ENCODE results near the gene ELAPOR2.
A peak's percentile ranks its signal among the peaks of the same experiment; 100 is the strongest.
"Not testable (repeated sequence)": the region's sequence is repeated elsewhere in the genome, so short reads cannot be mapped to it uniquely, and the experiment has no call there.

Gene ELAPOR2

GRCh38 chr7:87059525-87060287 lies at the start of gene ELAPOR2:
TSS of gene ELAPOR2 (minus strand) at chr7:87059654. CDS start at chr7:87059513, 141 bp downstream.
- peak; percentile 51 for DNase-seq (ENCODE audit: low read depth, low spot score)
- Histone ChIP-seq H3K4me1 (ENCODE audit: insufficient read depth, insufficient read length) (no peaks in the 10 kb centered on the region), H3K4me3 (ENCODE audit: insufficient read length, low read depth) (peak within 1 kb of the TSS; percentile 57), H3K9ac (ENCODE audit: insufficient read length, low read depth) (peak within 1 kb of the TSS; percentile 75), H3K27me3 (ENCODE audit: insufficient read depth, insufficient read length) (peaks cover 19% of the 10 kb centered on the region), H3K36me3 (ENCODE audit: insufficient read depth, insufficient read length, low read length) (no peaks in the 10 kb centered on the region), H3K9me3 (ENCODE audit: insufficient read depth, low read length) (no peaks in the 10 kb centered on the region)
- TF ChIP-seq SUZ12 (IDR thresholded peaks at IDR 0.05; ENCODE audit: extremely low read depth, insufficient read depth, insufficient read length), result no peak
- TF ChIP-seq YY1 (IDR thresholded peaks at IDR 0.05; ENCODE audit: insufficient read depth, insufficient read length), result no peak
- no peak for TF ChIP-seq ZNF274 (IDR thresholded peaks at IDR 0.05; ENCODE audit: low read depth, low read length)

GRCh38 chr7:87107949-87108776 lies 48.7 kb upstream of the ELAPOR2 start:
- H3K4me3 ChIP-seq (ENCODE audit: insufficient read length, low read depth), result no peak overlapping the region
- no peaks in the 10 kb centered on the region for H3K36me3 ChIP-seq (ENCODE audit: insufficient read depth, insufficient read length, low read length)
- DNase-seq (ENCODE audit: low read depth, low spot score), result no peak
- no peak overlapping the region for H3K9ac ChIP-seq (ENCODE audit: insufficient read length, low read depth)
- H3K9me3 ChIP-seq (ENCODE audit: insufficient read depth, low read length), result no peaks in the 10 kb centered on the region; the same call in 1 of the 2 replicates
- no peaks in the 10 kb centered on the region for H3K27me3 ChIP-seq (ENCODE audit: insufficient read depth, insufficient read length)
- H3K4me1 ChIP-seq (ENCODE audit: insufficient read depth, insufficient read length), result no peaks in the 10 kb centered on the region
- TF ChIP-seq ZNF274 (IDR thresholded peaks at IDR 0.05; ENCODE audit: low read depth, low read length) (no peak), YY1 (IDR thresholded peaks at IDR 0.05; ENCODE audit: insufficient read depth, insufficient read length) (no peak), SUZ12 (IDR thresholded peaks at IDR 0.05; ENCODE audit: extremely low read depth, insufficient read depth, insufficient read length) (no peak)

- no peak overlapping the region for H3K4me3 ChIP-seq (ENCODE audit: insufficient read length, low read depth)
- H3K36me3 ChIP-seq (ENCODE audit: insufficient read depth, insufficient read length, low read length), result no peaks in the 10 kb centered on the region
- no peaks in the 10 kb centered on the region for H3K4me1 ChIP-seq (ENCODE audit: insufficient read depth, insufficient read length)
- H3K9me3 ChIP-seq (ENCODE audit: insufficient read depth, low read length), result no peaks in the 10 kb centered on the region
- H3K9ac ChIP-seq (ENCODE audit: insufficient read length, low read depth), result no peak overlapping the region
- TF ChIP-seq ZNF274 (IDR thresholded peaks at IDR 0.05; ENCODE audit: low read depth, low read length), result no peak
- TF ChIP-seq YY1 (IDR thresholded peaks at IDR 0.05; ENCODE audit: insufficient read depth, insufficient read length), result no peak
- TF ChIP-seq SUZ12 (IDR thresholded peaks at IDR 0.05; ENCODE audit: extremely low read depth, insufficient read depth, insufficient read length), result no peak
- DNase-seq (ENCODE audit: low read depth, low spot score), result no peak
- H3K27me3 ChIP-seq (ENCODE audit: insufficient read depth, insufficient read length), result no peaks in the 10 kb centered on the region
Observed at GRCh38 chr7:87106974-87107612, 47.6 kb upstream of the ELAPOR2 start.

- DNase-seq (ENCODE audit: low read depth, low spot score), result no peak
- Histone ChIP-seq H3K9ac (ENCODE audit: insufficient read length, low read depth) (no peak overlapping the region), H3K9me3 (ENCODE audit: insufficient read depth, low read length) (no peaks in the 10 kb centered on the region), H3K4me3 (ENCODE audit: insufficient read length, low read depth) (no peak overlapping the region), H3K4me1 (ENCODE audit: insufficient read depth, insufficient read length) (no peaks in the 10 kb centered on the region), H3K36me3 (ENCODE audit: insufficient read depth, insufficient read length, low read length) (no peaks in the 10 kb centered on the region), H3K27me3 (ENCODE audit: insufficient read depth, insufficient read length) (no peaks in the 10 kb centered on the region)
- no peak for TF ChIP-seq SUZ12 (IDR thresholded peaks at IDR 0.05; ENCODE audit: extremely low read depth, insufficient read depth, insufficient read length)
Observed at GRCh38 chr7:87105401-87105800, 45.9 kb upstream of the ELAPOR2 start.

- Histone ChIP-seq H3K9ac (ENCODE audit: insufficient read length, low read depth) (no peak overlapping the region), H3K27me3 (ENCODE audit: insufficient read depth, insufficient read length) (no peaks in the 10 kb centered on the region), H3K36me3 (ENCODE audit: insufficient read depth, insufficient read length, low read length) (no peaks in the 10 kb centered on the region), H3K4me3 (ENCODE audit: insufficient read length, low read depth) (no peak overlapping the region), H3K9me3 (ENCODE audit: insufficient read depth, low read length) (no peaks in the 10 kb centered on the region), H3K4me1 (ENCODE audit: insufficient read depth, insufficient read length) (no peaks in the 10 kb centered on the region)
- DNase-seq (ENCODE audit: low read depth, low spot score), result no peak
- no peak for TF ChIP-seq YY1 (IDR thresholded peaks at IDR 0.05; ENCODE audit: insufficient read depth, insufficient read length)
- TF ChIP-seq ZNF274 (IDR thresholded peaks at IDR 0.05; ENCODE audit: low read depth, low read length), result no peak
- TF ChIP-seq SUZ12 (IDR thresholded peaks at IDR 0.05; ENCODE audit: extremely low read depth, insufficient read depth, insufficient read length), result no peak
Observed at GRCh38 chr7:87100326-87100725, 40.9 kb upstream of the ELAPOR2 start.

- not testable (repeated sequence) for H3K4me3 ChIP-seq (ENCODE audit: insufficient read length, low read depth); H3K36me3 ChIP-seq (ENCODE audit: insufficient read depth, insufficient read length, low read length); H3K9me3 ChIP-seq (ENCODE audit: insufficient read depth, low read length); DNase-seq (ENCODE audit: low read depth, low spot score); H3K9ac ChIP-seq (ENCODE audit: insufficient read length, low read depth); H3K4me1 ChIP-seq (ENCODE audit: insufficient read depth, insufficient read length); H3K27me3 ChIP-seq (ENCODE audit: insufficient read depth, insufficient read length)
Observed at GRCh38 chr7:87097375-87097774, 37.9 kb upstream of the ELAPOR2 start.

- H3K9ac ChIP-seq (ENCODE audit: insufficient read length, low read depth), result no peak overlapping the region
- DNase-seq (ENCODE audit: low read depth, low spot score), result no peak
- no peaks in the 10 kb centered on the region for H3K36me3 ChIP-seq (ENCODE audit: insufficient read depth, insufficient read length, low read length)
- H3K27me3 ChIP-seq (ENCODE audit: insufficient read depth, insufficient read length), result no peaks in the 10 kb centered on the region
- H3K9me3 ChIP-seq (ENCODE audit: insufficient read depth, low read length), result no peaks in the 10 kb centered on the region
- no peak overlapping the region for H3K4me3 ChIP-seq (ENCODE audit: insufficient read length, low read depth)
- TF ChIP-seq YY1 (IDR thresholded peaks at IDR 0.05; ENCODE audit: insufficient read depth, insufficient read length), result no peak
- no peak for TF ChIP-seq SUZ12 (IDR thresholded peaks at IDR 0.05; ENCODE audit: extremely low read depth, insufficient read depth, insufficient read length)
- TF ChIP-seq ZNF274 (IDR thresholded peaks at IDR 0.05; ENCODE audit: low read depth, low read length), result no peak
- H3K4me1 ChIP-seq (ENCODE audit: insufficient read depth, insufficient read length), result no peaks in the 10 kb centered on the region
Observed at GRCh38 chr7:87094322-87094721, 34.9 kb upstream of the ELAPOR2 start.

Data from NT2/D1 (cell line).